ENCODE data around the gene NCKIPSD. TPM values are rescaled to one million over a fixed set of nuclear protein-coding genes. Genes with fewer than 3 reads are reported as not detected.

NCKIPSD gene
- polyA plus RNA-seq, 3 donors, result 4.2 to 14.8 (median 4.3) TPM

GRCh38 chr3:48716982-48717746 is 31.4 kb upstream of the NCKIPSD start, which contains the start of gene IP6K2:
IP6K2 (minus strand) TSS chr3:48717221; CDS start chr3:48695291, 21,930 bp downstream.
- peaks cover 11 to 22% of the 10 kb centered on the region in 2 donors for H3K36me3 Mint-ChIP-seq
- no peaks in the 10 kb centered on the region for H3K9me3 ChIP-seq (replicated peaks in 1 of 2; ENCODE audit: control insufficient read depth in 1 of 2, insufficient read depth in 1 of 2, low read length in 2 of 2)
- H3K4me1 Mint-ChIP-seq, result peaks cover 25% of the 10 kb centered on the region
- peak within 1 kb of the TSS; percentile 99 for H3K4me3 Mint-ChIP-seq
- H3K9me3 Mint-ChIP-seq, result no peaks in the 10 kb centered on the region
- H3K4me1 ChIP-seq (ENCODE audit: control insufficient read depth in 1 of 2, insufficient read depth in 2 of 2, low read length in 2 of 2), result peaks cover 10 to 29% of the 10 kb centered on the region in 2 donors
- H4K20me1 ChIP-seq (ENCODE audit: insufficient read depth, low read length), result peaks cover 18% of the 10 kb centered on the region
- peak within 1 kb of the TSS; percentile 78 for H3K4me2 ChIP-seq (replicated peaks; ENCODE audit: extremely low read depth, low read length, poor library complexity, severe bottlenecking)
- peak within 1 kb of the TSS; percentile 87 to 99 (median 91) for H3K4me3 ChIP-seq (replicated peaks in 1 of 3; ENCODE audit: low read depth in 2 of 3, low read length in 3 of 3)
- peak within 1 kb of the TSS; percentile 95 for H3K9ac ChIP-seq (ENCODE audit: insufficient read depth, low read length, poor library complexity, severe bottlenecking)
- TF ChIP-seq, protein P1, sequence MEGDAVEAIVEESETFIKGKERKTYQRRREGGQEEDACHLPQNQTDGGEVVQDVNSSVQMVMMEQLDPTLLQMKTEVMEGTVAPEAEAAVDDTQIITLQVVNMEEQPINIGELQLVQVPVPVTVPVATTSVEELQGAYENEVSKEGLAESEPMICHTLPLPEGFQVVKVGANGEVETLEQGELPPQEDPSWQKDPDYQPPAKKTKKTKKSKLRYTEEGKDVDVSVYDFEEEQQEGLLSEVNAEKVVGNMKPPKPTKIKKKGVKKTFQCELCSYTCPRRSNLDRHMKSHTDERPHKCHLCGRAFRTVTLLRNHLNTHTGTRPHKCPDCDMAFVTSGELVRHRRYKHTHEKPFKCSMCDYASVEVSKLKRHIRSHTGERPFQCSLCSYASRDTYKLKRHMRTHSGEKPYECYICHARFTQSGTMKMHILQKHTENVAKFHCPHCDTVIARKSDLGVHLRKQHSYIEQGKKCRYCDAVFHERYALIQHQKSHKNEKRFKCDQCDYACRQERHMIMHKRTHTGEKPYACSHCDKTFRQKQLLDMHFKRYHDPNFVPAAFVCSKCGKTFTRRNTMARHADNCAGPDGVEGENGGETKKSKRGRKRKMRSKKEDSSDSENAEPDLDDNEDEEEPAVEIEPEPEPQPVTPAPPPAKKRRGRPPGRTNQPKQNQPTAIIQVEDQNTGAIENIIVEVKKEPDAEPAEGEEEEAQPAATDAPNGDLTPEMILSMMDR (IDR thresholded peaks at IDR 0.05), result no peak
- DNase-seq, result peak; percentile 95 to 99 (median 96)
- WGBS (ENCODE audit: insufficient coverage), result under 1% methylated on average over 34 of the region's 38 CpGs
- H2AFZ ChIP-seq (ENCODE audit: insufficient read depth, low read depth, low read length, poor library complexity, severe bottlenecking), result peak within 1 kb of the TSS; percentile 90
- H3K36me3 ChIP-seq (replicated peaks in 1 of 2; ENCODE audit: control insufficient read depth in 1 of 2, insufficient read depth in 2 of 2, low read length in 2 of 2), result peaks cover 6 to 26% of the 10 kb centered on the region in 2 donors
- peaks cover 49% of the 10 kb centered on the region for H3K79me2 ChIP-seq (ENCODE audit: insufficient read depth, low read length)
- peak within 1 kb of the TSS; percentile 67 to 92 for H3K27ac ChIP-seq (ENCODE audit: low read depth in 1 of 2, low read length in 2 of 2)
- peaks cover 5 to 9% (median 6%) of the 10 kb centered on the region in 3 donors for H3K27me3 Mint-ChIP-seq (ENCODE audit: low read depth in 3 of 3)
- H3K27me3 ChIP-seq (ENCODE audit: control insufficient read depth in 2 of 2, insufficient read depth in 2 of 2, low read length in 2 of 2), result no peaks in the 10 kb centered on the region
- peak within 1 kb of the TSS; percentile 95 to 99 (median 97) for H3K27ac Mint-ChIP-seq
- intact Hi-C loops (cut with micrococcal nuclease), result loop anchor here in 1 of 2 donors (10.0 kb wide), 1 partner anchor 208 kb away; no protein-coding TSS in a partner anchor

DNA sequence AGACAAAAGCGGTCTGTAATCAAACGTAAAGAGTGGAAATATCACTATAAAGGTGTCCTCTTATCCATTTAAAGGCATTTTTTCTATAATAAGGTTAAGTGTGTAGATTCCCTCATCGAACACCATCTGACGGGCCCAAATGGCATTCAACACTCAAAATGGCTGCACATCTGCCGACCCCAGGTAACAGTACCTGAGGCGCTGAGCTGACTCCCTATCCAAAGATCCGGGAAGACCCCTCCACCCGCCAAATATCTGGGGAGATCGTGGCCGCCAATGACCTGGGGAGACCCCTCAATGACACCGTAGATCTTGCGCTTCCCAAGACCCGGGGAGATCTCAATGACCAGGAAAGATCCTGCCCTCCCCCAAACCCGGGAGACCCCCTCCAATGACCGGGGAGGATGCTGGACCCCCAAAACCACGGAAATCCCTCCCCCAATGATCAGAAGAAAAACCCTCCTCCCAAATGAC is 30.8 kb upstream of the NCKIPSD start:
- WGBS (ENCODE audit: insufficient coverage), result 0% methylated on average over 10 of the region's 16 CpGs
- Histone ChIP-seq H2AFZ (ENCODE audit: insufficient read depth, low read depth, low read length, poor library complexity, severe bottlenecking) (peak overlapping the region; percentile 90), H3K4me3 (replicated peaks in 1 of 3; ENCODE audit: low read depth in 2 of 3, low read length in 3 of 3) (peak overlapping the region; percentile 87 to 99 (median 91)), H3K27ac (ENCODE audit: low read depth in 1 of 2, low read length in 2 of 2) (peak overlapping the region; percentile 67 to 92), H3K4me2 (replicated peaks; ENCODE audit: extremely low read depth, low read length, poor library complexity, severe bottlenecking) (peak overlapping the region; percentile 78), H3K79me2 (ENCODE audit: insufficient read depth, low read length) (peaks cover 55% of the 10 kb centered on the region), H3K27me3 (ENCODE audit: control insufficient read depth in 2 of 2, insufficient read depth in 2 of 2, low read length in 2 of 2) (no peaks in the 10 kb centered on the region), H3K9me3 (replicated peaks in 1 of 2; ENCODE audit: control insufficient read depth in 1 of 2, insufficient read depth in 1 of 2, low read length in 2 of 2) (no peaks in the 10 kb centered on the region), H3K4me1 (ENCODE audit: control insufficient read depth in 1 of 2, insufficient read depth in 2 of 2, low read length in 2 of 2) (peaks cover 10 to 29% of the 10 kb centered on the region in 2 donors), H3K9ac (ENCODE audit: insufficient read depth, low read length, poor library complexity, severe bottlenecking) (peak overlapping the region; percentile 95), H4K20me1 (ENCODE audit: insufficient read depth, low read length) (peaks cover 23% of the 10 kb centered on the region), H3K36me3 (replicated peaks in 1 of 2; ENCODE audit: control insufficient read depth in 1 of 2, insufficient read depth in 2 of 2, low read length in 2 of 2) (peaks cover 10 to 31% of the 10 kb centered on the region in 2 donors)
- intact Hi-C loops (cut with micrococcal nuclease), result loop anchor here in 1 of 2 donors (10.0 kb wide), 1 partner anchor 208 kb away; no protein-coding TSS in a partner anchor
- Mint-ChIP-seq H3K4me3 (peak overlapping the region; percentile 99), H3K27ac (peak overlapping the region; percentile 95 to 99 (median 97)), H3K36me3 (peaks cover 14 to 27% of the 10 kb centered on the region in 2 donors), H3K4me1 (peaks cover 25% of the 10 kb centered on the region), H3K27me3 (ENCODE audit: low read depth in 3 of 3) (peaks cover 5 to 9% (median 6%) of the 10 kb centered on the region in 3 donors), H3K9me3 (no peaks in the 10 kb centered on the region)
- no peak for DNase-seq
- TF ChIP-seq, protein P1 (IDR thresholded peaks at IDR 0.05), result no peak

Measured in CD14-positive monocyte (primary cell).